Dendritic cell treated with granulocyte-macrophage colony-stimulating factor and Interleukin-4, amounts not matched to agents 40 ng/mL and 50 ng/mL, for 4 days (primary cell): ENCODE data around the gene THTPA.
A peak's percentile ranks its signal among the peaks of the same experiment; 100 is the strongest.

Experiments
- H3K27ac Mint-ChIP-seq: one replicate; pipeline ENCODE4 v1.8.0; 2022; ENCODE audit warnings: mild to moderate bottlenecking, mixed read lengths
- H3K27me3 Mint-ChIP-seq: one replicate; pipeline ENCODE4 v1.8.0; 2022; ENCODE audit warnings: mild to moderate bottlenecking, mixed read lengths
- H3K36me3 Mint-ChIP-seq: one replicate; pipeline ENCODE4 v1.8.0; 2022; ENCODE audit warnings: low read depth, mixed read lengths
- H3K4me1 Mint-ChIP-seq: one replicate; pipeline ENCODE4 v1.8.0; 2022; ENCODE audit warnings: low read depth, mixed read lengths
- H3K4me3 Mint-ChIP-seq: one replicate; pipeline ENCODE4 v1.8.0; 2022; ENCODE audit warnings: mild to moderate bottlenecking, moderate library complexity, mixed read lengths
- H3K9me3 Mint-ChIP-seq: one replicate; pipeline ENCODE4 v1.8.0; 2022; ENCODE audit warnings: mixed read lengths
- intact Hi-C: fragments of 100-400 bp; cut with micrococcal nuclease; formaldehyde crosslinking; loops from one replicate; pipeline ENCODE4 v1.15.0; 2022

Gene THTPA

GRCh38 chr14:23555533-23555881, 564 bp upstream of the THTPA start:
- H3K4me3 Mint-ChIP-seq = peak overlapping the region; percentile 98
- peaks cover 48% of the 10 kb centered on the region for H3K4me1 Mint-ChIP-seq
- H3K9me3 Mint-ChIP-seq = no peaks in the 10 kb centered on the region
- H3K36me3 Mint-ChIP-seq = peaks cover 45% of the 10 kb centered on the region
- peak overlapping the region; percentile 99 for H3K27ac Mint-ChIP-seq
- intact Hi-C loops = no loop called here
- no peaks in the 10 kb centered on the region for H3K27me3 Mint-ChIP-seq

GRCh38 chr14:23556700-23557440, 799 bp downstream of the THTPA start:
- peaks cover 56% of the 10 kb centered on the region for H3K4me1 Mint-ChIP-seq
- intact Hi-C loops = no loop called here
- H3K36me3 Mint-ChIP-seq = peaks cover 58% of the 10 kb centered on the region
- peak overlapping the region; percentile 99 for H3K27ac Mint-ChIP-seq
- no peaks in the 10 kb centered on the region for H3K9me3 Mint-ChIP-seq
- H3K27me3 Mint-ChIP-seq = no peaks in the 10 kb centered on the region
- peak overlapping the region; percentile 98 for H3K4me3 Mint-ChIP-seq

- peak overlapping the region; percentile 51 for H3K4me3 Mint-ChIP-seq
- H3K27ac Mint-ChIP-seq = peak overlapping the region; percentile 99
- peaks cover 65% of the 10 kb centered on the region for H3K36me3 Mint-ChIP-seq
- no peaks in the 10 kb centered on the region for H3K9me3 Mint-ChIP-seq
- peaks cover 59% of the 10 kb centered on the region for H3K4me1 Mint-ChIP-seq
- intact Hi-C loops = no loop called here
- H3K27me3 Mint-ChIP-seq = no peaks in the 10 kb centered on the region
Measured at GRCh38 chr14:23557521-23557920, 1.4 kb downstream of the THTPA start.

GRCh38 chr14:23557946-23558345, 1.9 kb downstream of the THTPA start:
- Mint-ChIP-seq H3K9me3 (no peaks in the 10 kb centered on the region), H3K4me1 (peaks cover 62% of the 10 kb centered on the region), H3K36me3 (peaks cover 69% of the 10 kb centered on the region), H3K4me3 (no peak overlapping the region), H3K27me3 (no peaks in the 10 kb centered on the region), H3K27ac (peak overlapping the region; percentile 99)
- intact Hi-C loops = no loop called here

- H3K27ac Mint-ChIP-seq = peak overlapping the region; percentile 13
- H3K4me3 Mint-ChIP-seq = no peak overlapping the region
- intact Hi-C loops = loop anchor here (1.0 kb wide), 1 partner anchor 80 kb away; no protein-coding TSS in a partner anchor
- no peaks in the 10 kb centered on the region for H3K27me3 Mint-ChIP-seq
- H3K36me3 Mint-ChIP-seq = peaks cover 75% of the 10 kb centered on the region
- no peaks in the 10 kb centered on the region for H3K9me3 Mint-ChIP-seq
- H3K4me1 Mint-ChIP-seq = peaks cover 67% of the 10 kb centered on the region
Measured at GRCh38 chr14:23558346-23559009, 2.4 kb downstream of the THTPA start.

- H3K27me3 Mint-ChIP-seq = no peaks in the 10 kb centered on the region
- intact Hi-C loops = loop anchor here (1.0 kb wide), 1 partner anchor 81 kb away; no protein-coding TSS in a partner anchor
- peaks cover 73% of the 10 kb centered on the region for H3K4me1 Mint-ChIP-seq
- no peaks in the 10 kb centered on the region for H3K9me3 Mint-ChIP-seq
- no peak overlapping the region for H3K4me3 Mint-ChIP-seq
- H3K27ac Mint-ChIP-seq = peak overlapping the region; percentile 13
- peaks cover 82% of the 10 kb centered on the region for H3K36me3 Mint-ChIP-seq
Measured at GRCh38 chr14:23559010-23559925, 3.2 kb downstream of the THTPA start.

- H3K4me1 Mint-ChIP-seq = peaks cover 80% of the 10 kb centered on the region
- no peak overlapping the region for H3K27ac Mint-ChIP-seq
- H3K36me3 Mint-ChIP-seq = peaks cover 90% of the 10 kb centered on the region
- H3K9me3 Mint-ChIP-seq = no peaks in the 10 kb centered on the region
- H3K4me3 Mint-ChIP-seq = no peak overlapping the region
- intact Hi-C loops = loop anchor here (1.0 kb wide), 1 partner anchor 82 kb away; no protein-coding TSS in a partner anchor
- no peaks in the 10 kb centered on the region for H3K27me3 Mint-ChIP-seq
Measured at GRCh38 chr14:23559926-23560520, 4.0 kb downstream of the THTPA start.

GRCh38 chr14:23561259-23561658, 5.2 kb downstream of the THTPA start:
- Mint-ChIP-seq H3K36me3 (peaks cover 96% of the 10 kb centered on the region), H3K27ac (no peak overlapping the region), H3K4me1 (peaks cover 84% of the 10 kb centered on the region), H3K4me3 (no peak overlapping the region), H3K9me3 (no peaks in the 10 kb centered on the region), H3K27me3 (no peaks in the 10 kb centered on the region)
- intact Hi-C loops = no loop called here

- no peaks in the 10 kb centered on the region for H3K27me3 Mint-ChIP-seq
- no peak overlapping the region for H3K4me3 Mint-ChIP-seq
- H3K36me3 Mint-ChIP-seq = peaks cover 93% of the 10 kb centered on the region
- peaks cover 83% of the 10 kb centered on the region for H3K4me1 Mint-ChIP-seq
- no peaks in the 10 kb centered on the region for H3K9me3 Mint-ChIP-seq
- no peak overlapping the region for H3K27ac Mint-ChIP-seq
- intact Hi-C loops = loop anchor here (1.0 kb wide), 2 partner anchors 23 to 83 kb away; no protein-coding TSS in a partner anchor
Measured at GRCh38 chr14:23561873-23562821, 6.1 kb downstream of the THTPA start.

- H3K4me3 Mint-ChIP-seq = no peak overlapping the region
- H3K4me1 Mint-ChIP-seq = peaks cover 83% of the 10 kb centered on the region
- H3K9me3 Mint-ChIP-seq = no peaks in the 10 kb centered on the region
- intact Hi-C loops = loop anchor here (1.0 kb wide), 2 partner anchors 24 to 84 kb away; no protein-coding TSS in a partner anchor
- no peaks in the 10 kb centered on the region for H3K27me3 Mint-ChIP-seq
- no peak overlapping the region for H3K27ac Mint-ChIP-seq
- H3K36me3 Mint-ChIP-seq = peaks cover 93% of the 10 kb centered on the region
Measured at GRCh38 chr14:23562822-23563472, 6.9 kb downstream of the THTPA start.

GRCh38 chr14:23563473-23564180, 7.6 kb downstream of the THTPA start:
- Mint-ChIP-seq H3K27me3 (no peaks in the 10 kb centered on the region), H3K27ac (no peak overlapping the region), H3K4me3 (no peak overlapping the region), H3K4me1 (peaks cover 83% of the 10 kb centered on the region), H3K9me3 (no peaks in the 10 kb centered on the region), H3K36me3 (peaks cover 87% of the 10 kb centered on the region)
- intact Hi-C loops = no loop called here
